GM08714 (cell line): ENCODE measurements around the gene ZBTB38.
A peak's percentile ranks its signal among the peaks of the same experiment; 100 is the strongest.

Experiments used
- H3K4me3 ChIP-seq: fragments of 200-500 bp; sonication (Bioruptor generic); 2 replicates; pipeline ENCODE4 v1.5.1; 2014; ENCODE audit warnings: mild to moderate bottlenecking, low read length, inconsistent platforms
- ZNF274 ChIP-seq: IDR thresholded peaks from 2 replicates; pipeline ENCODE4 v1.6.1; 2012; ENCODE audit warnings: mild to moderate bottlenecking, low read depth, low read length

The ZBTB38 gene

DNA sequence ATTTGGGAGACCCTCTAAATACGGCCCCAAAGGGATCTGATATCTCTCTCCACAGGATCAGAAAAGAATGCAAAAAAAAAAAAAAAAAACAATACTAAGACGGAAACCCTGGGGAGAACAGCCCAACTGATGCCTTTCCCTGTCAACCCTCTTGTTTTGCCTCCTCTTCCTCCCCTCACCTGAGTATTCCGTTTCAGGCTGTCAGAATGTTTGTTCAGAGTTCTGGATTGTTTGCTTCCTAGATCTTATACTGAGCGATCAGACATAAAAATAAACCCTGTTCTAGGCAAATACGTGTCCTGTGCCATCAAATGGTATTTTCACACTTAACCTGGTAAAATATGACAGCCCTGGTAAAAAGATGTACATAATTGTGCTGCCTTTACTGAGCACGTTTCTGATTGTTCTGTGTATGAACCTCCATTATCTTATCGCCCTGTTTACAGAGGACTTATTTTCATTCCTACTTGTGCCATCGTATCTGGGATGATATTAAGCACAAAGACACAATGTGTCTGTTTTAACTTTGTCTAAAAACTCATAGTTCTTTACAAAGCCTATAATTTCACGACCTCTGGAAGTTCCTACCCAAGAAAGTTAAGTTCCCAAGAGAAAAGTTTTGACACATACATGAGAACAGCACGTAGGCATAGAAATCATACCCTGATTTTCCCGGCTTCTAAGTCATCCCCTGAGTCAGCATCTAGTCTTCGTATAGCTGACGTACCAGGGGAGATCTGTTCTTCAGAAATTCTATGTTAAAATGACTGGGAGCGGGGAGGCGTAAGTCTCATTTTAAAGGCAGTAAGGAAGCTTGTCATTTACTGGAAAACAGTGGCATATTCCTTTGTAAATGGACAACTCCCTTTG is 856 bp downstream of the ZBTB38 start:
- H3K4me3 ChIP-seq: no peak overlapping the region
- no peak for TF ChIP-seq ZNF274

DNA sequence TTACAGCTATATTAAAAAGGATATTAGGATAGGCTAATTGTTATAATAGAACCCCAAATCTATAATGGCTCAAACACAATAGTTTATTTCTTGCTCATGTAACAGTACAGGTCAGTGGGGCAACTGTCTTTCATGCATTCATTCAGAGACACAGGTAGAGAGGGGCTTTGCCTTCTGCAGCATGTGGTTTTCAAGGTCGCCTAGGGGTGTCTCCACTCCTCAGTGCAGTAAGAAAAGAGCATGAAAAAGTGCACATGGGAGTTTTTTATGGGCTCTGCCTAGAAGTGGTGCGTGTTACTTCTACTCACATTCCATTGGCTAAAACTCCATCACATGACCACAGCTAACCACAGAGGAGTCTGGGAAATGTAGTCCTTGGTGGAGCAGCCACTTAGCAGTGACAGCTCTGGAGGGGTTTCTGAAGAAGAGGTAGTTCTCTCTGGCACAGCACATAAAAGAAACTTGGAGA is 1.8 kb downstream of the ZBTB38 start:
- no peak overlapping the region for H3K4me3 ChIP-seq
- TF ChIP-seq ZNF274: no peak

DNA sequence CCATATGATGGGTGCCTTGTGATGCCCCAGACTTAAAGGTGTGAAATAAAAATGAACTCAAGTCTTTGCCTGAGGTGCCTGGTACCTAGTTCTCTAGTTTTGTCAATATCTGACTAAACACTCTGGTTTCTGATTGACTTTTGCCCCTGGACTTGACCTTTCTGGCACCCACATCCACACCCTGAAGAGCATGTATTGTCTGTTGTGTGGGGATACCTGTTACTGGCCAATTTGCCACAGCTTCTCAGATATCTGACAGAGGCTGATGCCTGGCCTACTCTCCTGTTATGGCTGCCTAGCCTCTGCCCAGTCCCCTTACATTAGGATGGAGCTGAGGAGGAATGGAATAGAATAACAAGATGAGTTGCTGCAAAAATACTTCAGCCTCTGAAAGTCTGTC is 3.6 kb downstream of the ZBTB38 start:
- TF ChIP-seq ZNF274: no peak
- no peak overlapping the region for H3K4me3 ChIP-seq

GRCh38 chr3:141372656-141373055 is 4.4 kb downstream of the ZBTB38 start:
- no peak for TF ChIP-seq ZNF274
- no peak overlapping the region for H3K4me3 ChIP-seq

DNA sequence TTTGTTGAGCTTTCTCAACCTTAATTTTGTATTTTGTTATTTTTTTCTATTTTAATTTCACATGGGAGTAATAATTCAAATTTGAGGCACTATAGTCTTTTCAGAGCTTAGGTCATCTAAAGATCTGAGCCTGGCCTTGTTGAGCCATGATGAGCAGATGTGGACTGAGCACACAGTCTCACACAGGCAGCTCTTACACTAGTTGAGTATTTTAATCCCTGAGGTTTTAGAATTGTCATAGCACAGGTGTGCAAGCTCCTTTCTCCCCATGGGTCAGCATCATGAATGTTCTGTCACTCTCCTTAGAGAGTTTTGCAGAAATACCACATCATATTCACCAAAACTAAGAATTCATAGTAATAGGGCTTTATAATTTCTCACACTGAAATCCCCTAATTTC is 4.9 kb downstream of the ZBTB38 start:
- H3K4me3 ChIP-seq: no peak overlapping the region
- no peak for TF ChIP-seq ZNF274

- TF ChIP-seq ZNF274: no peak
- H3K4me3 ChIP-seq: no peak overlapping the region
Measured at GRCh38 chr3:141373768-141374526, 5.6 kb downstream of the ZBTB38 start.

GRCh38 chr3:141375381-141376301 is 7.3 kb downstream of the ZBTB38 start:
- no peak for TF ChIP-seq ZNF274

GRCh38 chr3:141377377-141377776 is 9.1 kb downstream of the ZBTB38 start:
- H3K4me3 ChIP-seq: no peak overlapping the region
- TF ChIP-seq ZNF274: no peak

More at GRCh38 chr3:141375381-141376301, 7.3 kb downstream of the ZBTB38 start:
- H3K4me3 ChIP-seq: no peak overlapping the region

DNA sequence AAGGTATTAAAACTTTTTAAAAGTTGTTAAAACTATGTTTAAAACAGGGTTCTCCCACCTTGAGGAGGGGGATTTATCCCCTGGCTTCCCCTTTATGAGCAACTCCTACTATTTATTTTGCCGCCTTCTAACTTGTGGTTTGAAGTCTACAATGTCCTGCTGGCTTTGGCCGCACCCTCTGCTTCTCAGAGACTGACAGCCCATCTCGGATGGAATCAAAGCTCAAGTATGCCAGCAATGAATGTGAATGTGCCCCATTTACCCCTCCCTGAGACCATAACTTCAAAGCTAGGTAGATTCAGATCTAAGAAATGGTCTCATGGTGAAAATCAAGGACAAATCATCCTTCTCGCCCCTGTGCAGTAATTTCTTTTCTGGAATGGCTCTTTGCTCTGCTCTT is 10.3 kb downstream of the ZBTB38 start:
- no peak overlapping the region for H3K4me3 ChIP-seq
- TF ChIP-seq ZNF274: no peak

- TF ChIP-seq ZNF274: no peak
- no peak overlapping the region; the same call in 1 of the 2 replicates for H3K4me3 ChIP-seq
Measured at GRCh38 chr3:141379250-141379966, 11.1 kb downstream of the ZBTB38 start.

GRCh38 chr3:141380279-141380678 is 12.0 kb downstream of the ZBTB38 start:
- TF ChIP-seq ZNF274: no peak
- H3K4me3 ChIP-seq: peak overlapping the region; percentile 30; the same call in 1 of the 2 replicates

DNA sequence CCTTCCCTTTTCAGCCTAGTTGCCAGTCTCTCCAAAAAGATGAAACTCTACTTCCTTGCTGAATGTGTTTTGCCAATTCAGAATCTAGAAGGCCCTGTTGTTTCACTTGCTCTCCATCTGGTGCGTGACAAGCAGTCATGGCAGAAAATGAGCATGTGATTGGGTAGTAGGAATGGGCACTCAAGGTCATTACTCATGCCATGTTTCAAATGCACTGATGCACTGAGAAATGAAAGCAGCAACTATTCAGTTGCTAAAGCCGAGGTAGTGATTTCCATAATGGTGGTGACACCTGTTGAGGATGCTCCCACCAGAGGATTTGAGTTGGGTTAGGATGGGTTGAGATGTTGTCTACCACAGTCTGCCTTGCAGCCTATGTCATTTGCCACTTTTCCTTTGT is 12.7 kb downstream of the ZBTB38 start:
- no peak for TF ChIP-seq ZNF274
- H3K4me3 ChIP-seq: no peak overlapping the region

DNA sequence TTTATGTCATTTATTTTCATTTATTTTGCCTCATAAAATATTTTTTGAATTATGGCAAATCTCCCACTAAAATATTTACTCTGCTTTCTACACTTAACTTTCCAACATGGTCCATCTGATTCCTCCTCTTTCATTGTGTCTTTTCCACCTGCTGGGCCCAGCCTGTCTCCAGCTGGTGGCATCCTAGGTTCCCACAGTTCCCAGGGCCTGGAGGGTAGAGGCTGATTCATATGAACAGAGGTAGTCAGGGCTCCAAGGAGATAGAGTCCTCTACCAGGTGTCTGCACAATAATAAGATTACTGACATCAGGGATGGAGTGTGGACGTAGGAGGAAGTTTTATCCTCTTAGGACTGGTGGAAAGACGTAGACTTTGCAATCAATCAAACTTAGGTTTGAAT is 14.3 kb downstream of the ZBTB38 start:
- H3K4me3 ChIP-seq: no peak overlapping the region
- TF ChIP-seq ZNF274: no peak
